Measurements from ENCODE around the gene SPOCK1.

SPOCK1 gene

DNA sequence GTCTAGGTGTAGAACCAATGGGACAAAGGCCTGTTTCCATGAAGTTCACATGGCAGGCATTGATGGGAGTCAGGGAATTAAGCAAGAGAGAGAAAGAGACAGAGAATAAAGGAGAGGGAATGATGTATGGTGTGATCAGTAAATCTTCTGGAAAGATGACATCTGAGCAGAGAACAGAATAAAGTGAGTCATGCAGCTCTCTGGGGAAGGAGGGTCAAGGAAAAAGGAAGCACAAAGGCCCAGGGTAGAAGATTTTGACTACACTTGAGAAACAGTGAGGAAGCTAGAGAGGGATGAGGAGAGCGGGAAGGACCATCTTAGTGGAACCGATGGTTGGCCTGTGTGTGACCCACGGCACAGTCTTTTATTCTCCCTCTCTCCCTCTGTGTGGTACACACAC is 425.9 kb downstream of the SPOCK1 start:
- H3K27ac ChIP-seq: peak overlapping the region; percentile 36 to 84
- peak overlapping the region; percentile 39 for H3K4me3 ChIP-seq
- peak; percentile 9 for DNase-seq (ENCODE audit: low spot score)
- TF ChIP-seq, protein P1, sequence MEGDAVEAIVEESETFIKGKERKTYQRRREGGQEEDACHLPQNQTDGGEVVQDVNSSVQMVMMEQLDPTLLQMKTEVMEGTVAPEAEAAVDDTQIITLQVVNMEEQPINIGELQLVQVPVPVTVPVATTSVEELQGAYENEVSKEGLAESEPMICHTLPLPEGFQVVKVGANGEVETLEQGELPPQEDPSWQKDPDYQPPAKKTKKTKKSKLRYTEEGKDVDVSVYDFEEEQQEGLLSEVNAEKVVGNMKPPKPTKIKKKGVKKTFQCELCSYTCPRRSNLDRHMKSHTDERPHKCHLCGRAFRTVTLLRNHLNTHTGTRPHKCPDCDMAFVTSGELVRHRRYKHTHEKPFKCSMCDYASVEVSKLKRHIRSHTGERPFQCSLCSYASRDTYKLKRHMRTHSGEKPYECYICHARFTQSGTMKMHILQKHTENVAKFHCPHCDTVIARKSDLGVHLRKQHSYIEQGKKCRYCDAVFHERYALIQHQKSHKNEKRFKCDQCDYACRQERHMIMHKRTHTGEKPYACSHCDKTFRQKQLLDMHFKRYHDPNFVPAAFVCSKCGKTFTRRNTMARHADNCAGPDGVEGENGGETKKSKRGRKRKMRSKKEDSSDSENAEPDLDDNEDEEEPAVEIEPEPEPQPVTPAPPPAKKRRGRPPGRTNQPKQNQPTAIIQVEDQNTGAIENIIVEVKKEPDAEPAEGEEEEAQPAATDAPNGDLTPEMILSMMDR (IDR thresholded peaks at IDR 0.05): no peak

DNA sequence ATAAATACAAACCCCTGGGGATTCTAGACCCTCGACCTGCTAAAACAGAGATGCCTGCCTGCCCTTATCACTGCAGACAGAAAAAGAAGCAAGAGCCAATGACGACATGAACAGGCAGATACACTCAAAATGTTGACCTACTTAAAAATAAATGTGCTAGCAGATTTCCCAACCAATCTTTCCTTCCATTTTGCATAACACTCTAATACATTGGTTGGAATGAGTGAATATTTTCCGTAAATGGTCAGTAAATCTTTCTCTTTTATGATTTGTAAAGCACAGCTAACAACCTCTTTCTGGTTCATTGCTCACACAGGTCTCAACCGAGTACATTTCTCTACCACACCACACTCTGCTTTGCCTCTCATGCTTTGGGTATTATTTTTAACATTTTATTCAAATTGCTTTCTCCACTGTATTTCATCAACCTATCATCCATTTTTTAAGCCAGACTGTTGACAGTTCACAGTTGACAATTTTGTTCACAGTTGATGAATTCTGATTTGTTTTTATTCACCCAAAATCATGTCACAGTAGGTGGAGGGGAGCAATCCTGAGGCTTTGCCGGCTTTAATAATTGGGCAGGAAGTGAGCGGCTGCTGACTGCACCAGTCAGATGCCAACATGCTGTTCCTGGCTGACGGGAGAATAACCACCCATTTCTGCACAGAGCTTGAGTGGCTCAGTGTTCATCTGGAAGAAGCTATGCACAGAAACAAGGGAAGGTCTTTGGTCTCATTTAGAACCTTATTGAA is 426.6 kb downstream of the SPOCK1 start:
- H3K27ac ChIP-seq: peak overlapping the region; percentile 36 to 84
- H3K4me3 ChIP-seq: peak overlapping the region; percentile 39
- DNase-seq (ENCODE audit: low spot score): peak; percentile 35
- TF ChIP-seq, protein P1 (IDR thresholded peaks at IDR 0.05): no peak

DNA sequence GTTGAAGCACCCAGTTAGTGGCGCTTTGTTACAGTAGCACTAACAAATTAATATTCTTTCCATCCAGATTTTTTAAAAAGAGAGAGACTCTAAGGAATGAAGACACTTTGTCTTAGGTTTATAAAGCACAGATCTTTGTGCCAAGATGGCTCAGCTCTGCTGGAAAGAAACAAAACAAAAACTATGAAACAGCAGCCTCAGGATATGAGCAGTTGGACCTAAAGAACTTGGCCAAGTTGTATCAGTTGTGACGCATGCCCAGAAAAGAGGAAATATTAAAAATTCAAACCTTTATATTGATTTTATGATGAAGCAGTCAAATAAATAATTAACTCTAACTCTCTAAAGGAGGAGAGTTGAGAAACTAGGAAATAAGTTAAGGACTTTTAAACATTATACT is 427.2 kb downstream of the SPOCK1 start:
- TF ChIP-seq, protein P1 (IDR thresholded peaks at IDR 0.05): no peak
- H3K4me3 ChIP-seq: no peak overlapping the region
- peak overlapping the region; percentile 15 to 36 for H3K27ac ChIP-seq
- DNase-seq (ENCODE audit: low spot score): peak; percentile 35

DNA sequence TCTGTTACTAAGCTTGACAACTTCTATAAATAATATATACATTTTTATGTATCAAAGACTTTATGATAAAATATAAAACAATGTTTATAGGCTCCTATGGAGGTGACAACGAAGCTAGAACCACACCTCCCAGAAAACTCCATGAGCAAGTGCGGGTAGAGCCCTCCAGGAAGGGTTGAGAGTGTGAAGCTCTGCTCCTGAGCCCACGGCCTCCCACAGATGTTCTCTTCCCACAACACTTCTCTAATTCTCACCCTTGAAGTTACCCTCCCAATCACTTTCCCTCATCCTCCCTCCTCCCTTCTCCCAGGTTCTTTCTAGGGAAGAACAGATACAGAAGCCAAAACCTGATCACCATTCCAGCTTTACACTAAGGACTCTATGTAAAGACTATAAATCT is 427.6 kb downstream of the SPOCK1 start:
- Histone ChIP-seq H3K4me3 (no peak overlapping the region), H3K27ac (peak overlapping the region; percentile 15 to 36)
- DNase-seq (ENCODE audit: low spot score): peak; percentile 14
- TF ChIP-seq, protein P1 (IDR thresholded peaks at IDR 0.05): no peak

DNA sequence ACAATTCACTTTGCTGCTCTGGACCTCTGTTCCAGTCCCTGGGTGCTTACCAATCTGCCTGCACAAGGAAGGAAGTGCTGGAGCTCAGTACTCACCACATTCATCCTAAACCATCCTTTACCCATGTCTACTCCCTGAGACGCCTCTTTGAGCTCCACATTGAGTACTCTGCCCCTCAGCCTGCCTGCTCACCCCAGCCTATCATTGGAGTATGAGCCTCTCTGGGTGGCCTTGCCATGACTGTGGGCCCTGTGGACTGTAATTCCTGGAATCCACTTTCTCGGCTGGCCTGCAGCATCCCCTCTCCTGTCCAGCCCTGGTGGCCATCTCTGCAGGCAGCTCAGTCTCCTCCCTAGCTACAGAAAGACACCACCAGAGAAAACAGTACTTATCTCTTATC is 428.6 kb downstream of the SPOCK1 start:
- Histone ChIP-seq H3K27ac (no peak overlapping the region), H3K4me3 (no peak overlapping the region)
- peak; percentile 53 for DNase-seq (ENCODE audit: low spot score)
- TF ChIP-seq, protein P1 (IDR thresholded peaks at IDR 0.05): no peak

DNA sequence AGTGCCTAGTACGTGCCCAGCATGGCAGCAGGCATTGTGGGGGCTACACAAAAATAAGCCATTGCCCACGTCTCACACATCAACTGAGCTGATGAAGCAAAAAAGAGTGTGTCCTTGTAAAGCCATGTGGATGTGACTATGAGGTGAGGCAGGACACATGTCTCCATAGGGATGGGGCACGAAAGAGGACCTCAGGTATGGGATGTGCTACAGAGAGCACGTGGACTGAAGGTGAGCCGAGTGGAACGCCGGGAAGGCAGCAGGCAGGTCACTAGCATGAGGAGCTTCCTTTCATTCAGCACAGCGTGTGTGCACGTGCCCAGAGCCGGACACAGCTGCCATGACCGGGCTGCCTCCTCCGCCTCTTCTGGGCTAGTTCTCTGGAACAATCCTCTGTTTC is 429.8 kb downstream of the SPOCK1 start:
- Histone ChIP-seq H3K27ac (no peak overlapping the region), H3K4me3 (no peak overlapping the region)
- DNase-seq (ENCODE audit: low spot score): peak; percentile 57
- TF ChIP-seq, protein P1 (IDR thresholded peaks at IDR 0.05): no peak

DNA sequence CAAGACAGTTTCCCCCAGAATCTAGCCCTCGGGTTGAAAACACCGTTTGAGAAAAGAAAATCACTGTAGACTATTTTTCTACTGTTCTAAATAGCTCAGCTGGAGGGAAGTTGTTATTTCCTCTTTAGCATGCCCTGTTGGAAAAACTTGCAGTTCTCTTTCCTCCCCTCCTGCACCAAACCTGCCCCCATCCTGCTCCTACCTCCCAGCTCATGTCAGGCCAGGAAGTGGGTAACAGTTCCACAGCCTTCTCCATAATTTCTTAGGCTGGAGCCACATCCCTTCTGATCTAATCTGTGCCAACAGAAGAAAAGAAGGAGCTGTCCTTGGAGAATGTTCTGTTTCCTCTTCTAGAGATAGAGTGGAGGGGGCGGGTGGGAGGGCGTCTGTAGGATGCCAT is 437.7 kb downstream of the SPOCK1 start:
- DNase-seq (ENCODE audit: low spot score): no peak
- no peak overlapping the region for H3K27ac ChIP-seq
- H3K4me3 ChIP-seq: no peak overlapping the region
- TF ChIP-seq, protein P1 (IDR thresholded peaks at IDR 0.05): no peak
